Measurements from ENCODE around the gene ZNF444. TPM values are rescaled to one million over a fixed set of nuclear protein-coding genes. Genes with fewer than 3 reads are reported as not detected.

ZNF444 gene
- total and polyA plus RNA-seq, 2 of the 8 experiments (the other 6 are each of a cell fraction or from before 2014, with no cell fraction given) = 49.5 to 54.5 TPM

GRCh38 chr19:56094449-56094848, 46.6 kb upstream of the ZNF444 start (continued):
- no peak for TF ChIP-seq CTBP2 (IDR thresholded peaks at IDR 0.05; ENCODE audit: borderline replicate concordance, insufficient read depth, insufficient read length, low read length)
- TF ChIP-seq SP4 (IDR thresholded peaks at IDR 0.05; ENCODE audit: low read length) = no peak
- TF ChIP-seq CBX5 (IDR thresholded peaks at IDR 0.05; ENCODE audit: low read depth, low read length) = no peak
- TF ChIP-seq POLR2AphosphoS5 (IDR thresholded peaks at IDR 0.05; ENCODE audit: low read depth, low read length) = no peak

All from H1 (cell line).